Measurements from ENCODE around the gene SEPTIN8. TPM values are rescaled to one million over a fixed set of nuclear protein-coding genes. Genes with fewer than 3 reads are reported as not detected.

The SEPTIN8 gene
- total and polyA plus RNA-seq, 10 of the 15 experiments (the other 5 are each of a cell fraction or from before 2014, with no cell fraction given), result 6.1 to 96.1 (median 29.4) TPM

DNA sequence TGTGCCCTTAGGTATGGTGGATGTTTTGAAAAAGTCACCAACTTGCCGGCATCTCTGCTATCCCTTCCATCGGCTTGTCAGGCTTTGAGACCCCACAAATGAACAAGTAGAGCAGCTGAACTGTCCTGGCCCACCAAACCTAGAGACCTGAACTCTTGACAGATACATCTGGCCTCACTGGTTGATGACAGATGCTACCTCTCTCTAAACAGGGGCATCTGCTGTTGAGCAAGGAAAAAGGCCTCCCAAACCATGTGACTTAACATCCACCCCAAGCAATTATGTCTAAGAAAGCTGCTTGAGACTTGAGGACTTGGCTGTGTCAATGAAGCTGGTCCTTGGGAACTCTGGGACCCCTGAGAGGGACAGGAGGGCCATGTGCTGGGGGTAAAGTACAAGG is 27.5 kb downstream of the SEPTIN8 start:
- DNase-seq (ENCODE audit: low read depth, low spot score) (no peak), FAIRE-seq (no peak), ATAC-seq (no peak)
- H3K9ac ChIP-seq (ENCODE audit: control insufficient read depth, insufficient read depth, low read length), result no peak overlapping the region
- no peak overlapping the region; the same call in 1 of the 2 replicates for H3K4me2 ChIP-seq (ENCODE audit: control insufficient read depth, insufficient read depth)
- RAD21 ChIA-PET (ENCODE audit: unreplicated experiment), result interaction anchor here (0.8 to 10.5 kb wide), 12 partner anchors 13 to 109 kb away, joined by 3 to 127 read pairs (median 4); partner anchors contain the start of genes IL13 and KIF3A
- no TSS peak for BruUV-seq (replicated peaks)
- H3K4me1 ChIP-seq (ENCODE audit: control insufficient read depth, insufficient read depth, low read length), result peaks cover 25% of the 10 kb centered on the region
- H3K9me3 ChIP-seq (replicated peaks; ENCODE audit: control insufficient read depth, insufficient read depth, low read length), result no peaks in the 10 kb centered on the region; the same call in 2 of the 3 replicates
- no peak overlapping the region for H3K4me3 ChIP-seq
- POLR2A ChIA-PET, result interaction anchor here (1.9 to 9.6 kb wide), 5 partner anchors 13 to 87 kb away, joined by 7 to 56 read pairs (median 21); partner anchors contain the start of genes IL4, KIF3A and SEPTIN8
- in situ Hi-C loops (cut with MboI), result no loop called here
- no peaks in the 10 kb centered on the region for H3K27me3 ChIP-seq (replicated peaks in 1 of 2; ENCODE audit: control insufficient read depth in 2 of 2, insufficient read depth in 2 of 2, low read length in 1 of 2)
- H3K79me2 ChIP-seq (ENCODE audit: control insufficient read depth, insufficient read depth, low read length), result no peaks in the 10 kb centered on the region; the same call in 1 of the 2 replicates
- H2AFZ ChIP-seq (ENCODE audit: control insufficient read depth, low read depth, low read length), result no peak overlapping the region
- SMC1A ChIA-PET (ENCODE audit: uncharacterized antibody, unreplicated experiment), result interaction anchor here (1.0 to 11.1 kb wide), 13 partner anchors 14 to 223 kb away, joined by 3 to 129 read pairs (median 11); partner anchors contain the start of genes IL13, IL4, KIF3A and SEPTIN8
- 98% methylated on average over 2 of the region's 2 CpGs for WGBS (ENCODE audit: insufficient coverage, insufficient replicate concordance, low lambda C conversion rate, missing lambda C conversion rate)
- intact Hi-C loops (cut with micrococcal nuclease; ENCODE audit: unreplicated experiment), result no loop called here
- H4K20me1 ChIP-seq (ENCODE audit: control insufficient read depth, insufficient read depth), result no peaks in the 10 kb centered on the region
- no peaks in the 10 kb centered on the region for H3K36me3 ChIP-seq (ENCODE audit: control insufficient read depth in 2 of 2, insufficient read depth in 2 of 2, low read length in 1 of 2)
- 0 out of 2 replicates have a peak, but pooled peaks have one; percentile 44 for TF ChIP-seq ZNF687 (IDR thresholded peaks at IDR 0.05)
- TF ChIP-seq EGR1 (IDR thresholded peaks at IDR 0.05; ENCODE audit: borderline replicate concordance in 1 of 2, low read depth in 2 of 2, low read length in 2 of 2), result no peak
- no peak overlapping the region for H3K27ac ChIP-seq (ENCODE audit: control insufficient read depth, insufficient read depth)
- CTCF ChIA-PET, result interaction anchor here (1.1 to 5.5 kb wide), 7 partner anchors 12 to 134 kb away, joined by 3 to 54 read pairs (median 4); partner anchors contain the start of gene KIF3A

Measured in GM12878 (cell line).